ENCODE results near the gene USP17L13.
"Not testable (repeated sequence)": the region's sequence is repeated elsewhere in the genome, so short reads cannot be mapped to it uniquely, and the experiment has no call there.

GRCh38 chr4:9234085-9234484 lies 9.4 kb downstream of the USP17L13 start, which contains the start of gene USP17L15:
- TF ChIP-seq CTCF, POLR2A (IDR thresholded peaks at IDR 0.05): not testable (repeated sequence)

Data from adrenal gland (tissue), 5 donors.